ENCODE results near the gene FOXP1.

GRCh38 chr3:71389191-71389590 is 194.3 kb downstream of the FOXP1 start:
- TF ChIP-seq CTCF (conservative IDR thresholded peaks at IDR 0.05; ENCODE audit: low read depth, low read length) (no peak), EZH2 (IDR thresholded peaks at IDR 0.05; ENCODE audit: borderline replicate concordance, low read depth, low read length, poor library complexity, severe bottlenecking) (no peak)
